Loucy (cell line): ENCODE data around the gene NPPC.

Experiments
- H2AFZ ChIP-seq: fragments of 200-600 bp; sonication (generic); 2 replicates; pipeline ENCODE4 v1.6.0; 2016; ENCODE audit warnings: antibody characterized with exemption, mild to moderate bottlenecking, low read length, moderate library complexity
- H3F3A ChIP-seq: fragments of 200-600 bp; 2 replicates; pipeline ENCODE4 v1.6.0; 2016; ENCODE audit warnings: antibody characterized with exemption, low read depth, mild to moderate bottlenecking
- H3K27me3 ChIP-seq: fragments of 200-600 bp; sonication (generic); 2 replicates; pipeline ENCODE4 v1.6.1; 2014; ENCODE audit warnings: low read length, mild to moderate bottlenecking; ENCODE audit not compliant: insufficient read depth, poor library complexity, severe bottlenecking
- H3K36me3 ChIP-seq: fragments of 200-600 bp; sonication (generic); 2 replicates; pipeline ENCODE4 v1.6.1; 2016; ENCODE audit warnings: low read length; ENCODE audit not compliant: insufficient read depth
- H3K4me1 ChIP-seq: fragments of 200-600 bp; sonication (generic); 2 replicates; pipeline ENCODE4 v1.5.1; 2014; ENCODE audit warnings: low read length, mild to moderate bottlenecking; ENCODE audit not compliant: insufficient read depth, poor library complexity, severe bottlenecking
- H3K4me2 ChIP-seq: fragments of 200-600 bp; sonication (generic); 2 replicates; pipeline ENCODE4 v1.6.0; 2014; ENCODE audit warnings: antibody characterized with exemption, low read length, low read depth, mild to moderate bottlenecking; ENCODE audit not compliant: poor library complexity, severe bottlenecking
- H3K4me3 ChIP-seq: fragments of 200-600 bp; sonication (generic); 2 replicates; pipeline ENCODE4 v1.5.1; 2014; ENCODE audit warnings: low read length, mild to moderate bottlenecking, mixed read lengths; ENCODE audit not compliant: poor library complexity, severe bottlenecking
- H3K79me2 ChIP-seq: fragments of 200-600 bp; sonication (generic); 2 replicates; pipeline ENCODE4 v1.6.1; 2014; ENCODE audit warnings: low read length; ENCODE audit not compliant: insufficient read depth
- H3K9ac ChIP-seq: fragments of 200-600 bp; sonication (generic); 2 replicates; pipeline ENCODE4 v1.6.0; 2014; ENCODE audit warnings: mild to moderate bottlenecking, low read depth, low read length, moderate library complexity; ENCODE audit not compliant: poor library complexity, severe bottlenecking
- H3K9me2 ChIP-seq: fragments of 200-600 bp; sonication (generic); replicated peaks from 2 replicates; pipeline ENCODE4 v1.6.1; 2016; ENCODE audit warnings: low read depth, low read length, mixed read lengths
- H3K9me3 ChIP-seq: fragments of 200-600 bp; sonication (generic); 2 replicates; pipeline ENCODE4 v1.6.1; 2014; ENCODE audit warnings: mild to moderate bottlenecking, antibody characterized with exemption, low read length, low read depth; ENCODE audit not compliant: insufficient read depth
- H4K20me1 ChIP-seq: fragments of 200-600 bp; sonication (generic); 2 replicates; pipeline ENCODE4 v1.6.0; 2014; ENCODE audit warnings: antibody characterized with exemption, low read length, mild to moderate bottlenecking; ENCODE audit not compliant: insufficient read depth, poor library complexity, severe bottlenecking
- CTCF ChIP-seq: fragments of 200-600 bp; sonication (generic); conservative IDR thresholded peaks from 2 replicates; pipeline ENCODE4 v1.5.1; 2014; ENCODE audit warnings: mild to moderate bottlenecking, antibody characterized with exemption, low read length
- EZH2phosphoT487 ChIP-seq: fragments of 200-600 bp; IDR thresholded peaks from 2 replicates; pipeline ENCODE4 v1.6.1; 2018; ENCODE audit warnings: antibody characterized with exemption, mild to moderate bottlenecking, moderate library complexity, borderline replicate concordance

Gene NPPC

DNA sequence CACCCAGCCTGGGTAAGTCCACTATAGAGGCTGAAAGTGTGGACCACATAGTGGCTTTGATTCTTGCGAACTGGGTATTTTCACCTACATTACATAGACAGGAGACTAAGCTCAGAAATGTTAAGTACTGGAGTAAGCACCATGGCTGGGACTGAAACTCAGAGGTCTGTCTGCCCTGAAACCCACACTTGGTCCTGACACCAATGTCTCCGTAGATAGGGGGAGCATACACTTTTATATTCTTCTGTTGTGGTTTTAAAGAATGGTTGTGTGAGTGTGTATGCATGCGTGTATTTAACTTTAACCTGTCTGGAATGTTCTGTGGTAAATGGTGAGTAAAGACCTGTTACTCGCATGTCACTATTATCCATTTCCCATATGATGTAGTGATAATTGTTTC lies 10.3 kb upstream of the NPPC start:
- no peak overlapping the region for H3K4me3 ChIP-seq
- no peak overlapping the region for H3K4me2 ChIP-seq
- H3K36me3 ChIP-seq = no peaks in the 10 kb centered on the region
- H3K9me2 ChIP-seq = no peaks in the 10 kb centered on the region
- H3F3A ChIP-seq = no peaks in the 10 kb centered on the region
- H3K79me2 ChIP-seq = no peaks in the 10 kb centered on the region
- TF ChIP-seq CTCF (no peak), EZH2phosphoT487 (no peak)
- H4K20me1 ChIP-seq = no peaks in the 10 kb centered on the region
- no peaks in the 10 kb centered on the region for H3K9me3 ChIP-seq
- H3K27me3 ChIP-seq = no peaks in the 10 kb centered on the region
- peaks cover 8% of the 10 kb centered on the region for H3K4me1 ChIP-seq
- H2AFZ ChIP-seq = no peak overlapping the region
- no peak overlapping the region for H3K9ac ChIP-seq

- Histone ChIP-seq H3F3A (no peaks in the 10 kb centered on the region), H4K20me1 (no peaks in the 10 kb centered on the region), H3K9ac (no peak overlapping the region), H3K4me2 (no peak overlapping the region), H3K4me1 (peaks cover 4% of the 10 kb centered on the region), H3K4me3 (no peak overlapping the region), H3K27me3 (no peaks in the 10 kb centered on the region), H3K9me3 (no peaks in the 10 kb centered on the region), H3K79me2 (no peaks in the 10 kb centered on the region), H3K9me2 (no peaks in the 10 kb centered on the region), H2AFZ (no peak overlapping the region), H3K36me3 (no peaks in the 10 kb centered on the region)
- TF ChIP-seq EZH2phosphoT487 (no peak), CTCF (no peak)
Measured at GRCh38 chr2:231935815-231936214, 9.6 kb upstream of the NPPC start.

DNA sequence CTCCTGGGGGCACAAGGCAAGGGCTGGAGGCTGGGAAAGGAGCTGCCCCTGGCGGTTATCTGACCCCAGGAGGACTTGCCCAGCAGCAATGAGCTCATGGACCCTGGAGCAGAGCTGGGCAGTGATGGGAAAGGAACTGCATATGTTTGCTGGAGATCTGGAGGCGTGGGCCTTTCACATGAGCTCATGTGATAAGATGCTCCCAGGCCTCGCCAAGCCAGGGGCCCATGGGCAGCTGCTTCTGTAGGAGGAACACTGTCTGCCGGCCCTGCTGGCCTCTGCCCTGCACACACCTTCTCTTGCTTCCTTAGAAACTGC lies 9.0 kb upstream of the NPPC start:
- H3K9me3 ChIP-seq = no peaks in the 10 kb centered on the region
- no peaks in the 10 kb centered on the region for H4K20me1 ChIP-seq
- no peak overlapping the region for H3K9ac ChIP-seq
- no peak overlapping the region; the same call in 1 of the 2 replicates for H2AFZ ChIP-seq
- H3K27me3 ChIP-seq = no peaks in the 10 kb centered on the region
- TF ChIP-seq CTCF = no peak
- no peak for TF ChIP-seq EZH2phosphoT487
- no peaks in the 10 kb centered on the region for H3K79me2 ChIP-seq
- H3K4me1 ChIP-seq = no peaks in the 10 kb centered on the region
- H3K4me2 ChIP-seq = no peak overlapping the region
- H3K4me3 ChIP-seq = no peak overlapping the region
- no peaks in the 10 kb centered on the region for H3K36me3 ChIP-seq
- no peaks in the 10 kb centered on the region for H3K9me2 ChIP-seq
- H3F3A ChIP-seq = no peaks in the 10 kb centered on the region
